ENCODE measurements around the gene TUFT1.

DNA sequence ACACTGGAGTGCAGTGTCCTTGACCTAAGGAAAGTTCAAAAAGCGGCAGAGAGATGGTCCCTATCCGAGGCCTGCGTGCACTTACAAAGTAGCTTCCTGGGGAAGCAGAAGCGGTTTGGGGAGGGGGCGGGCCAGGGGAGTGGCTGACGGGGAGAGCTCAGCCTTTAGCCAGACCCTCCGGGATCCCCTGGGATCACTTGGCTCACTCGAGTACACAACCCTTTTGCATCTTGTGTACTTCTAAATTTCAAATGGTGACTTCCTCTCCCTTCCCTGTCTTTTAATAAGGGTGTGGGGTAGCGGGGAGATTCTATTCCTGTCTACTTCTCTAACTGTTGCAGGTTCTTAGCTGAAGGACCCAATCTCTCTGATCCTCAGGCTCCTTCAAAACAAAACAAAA is 53.6 kb downstream of the TUFT1 start:
- TF ChIP-seq POLR2AphosphoS5 (IDR thresholded peaks at IDR 0.05; ENCODE audit: low read depth, low read length): no peak
- TF ChIP-seq POLR2A (IDR thresholded peaks at IDR 0.05; ENCODE audit: low read depth, low read length): no peak

Measured in GM12891 (cell line).